NCI-H2196 treated with DMSO at 0.1 percent for 48 hours (cell line): ENCODE data around the gene FOXP4.

ENCODE experiments used
- DNase-seq: peaks from one replicate; lab custom pipeline; 2025; ENCODE audit not compliant: unreplicated experiment; lab: John Stamatoyannopoulos, UW

Gene FOXP4

DNA sequence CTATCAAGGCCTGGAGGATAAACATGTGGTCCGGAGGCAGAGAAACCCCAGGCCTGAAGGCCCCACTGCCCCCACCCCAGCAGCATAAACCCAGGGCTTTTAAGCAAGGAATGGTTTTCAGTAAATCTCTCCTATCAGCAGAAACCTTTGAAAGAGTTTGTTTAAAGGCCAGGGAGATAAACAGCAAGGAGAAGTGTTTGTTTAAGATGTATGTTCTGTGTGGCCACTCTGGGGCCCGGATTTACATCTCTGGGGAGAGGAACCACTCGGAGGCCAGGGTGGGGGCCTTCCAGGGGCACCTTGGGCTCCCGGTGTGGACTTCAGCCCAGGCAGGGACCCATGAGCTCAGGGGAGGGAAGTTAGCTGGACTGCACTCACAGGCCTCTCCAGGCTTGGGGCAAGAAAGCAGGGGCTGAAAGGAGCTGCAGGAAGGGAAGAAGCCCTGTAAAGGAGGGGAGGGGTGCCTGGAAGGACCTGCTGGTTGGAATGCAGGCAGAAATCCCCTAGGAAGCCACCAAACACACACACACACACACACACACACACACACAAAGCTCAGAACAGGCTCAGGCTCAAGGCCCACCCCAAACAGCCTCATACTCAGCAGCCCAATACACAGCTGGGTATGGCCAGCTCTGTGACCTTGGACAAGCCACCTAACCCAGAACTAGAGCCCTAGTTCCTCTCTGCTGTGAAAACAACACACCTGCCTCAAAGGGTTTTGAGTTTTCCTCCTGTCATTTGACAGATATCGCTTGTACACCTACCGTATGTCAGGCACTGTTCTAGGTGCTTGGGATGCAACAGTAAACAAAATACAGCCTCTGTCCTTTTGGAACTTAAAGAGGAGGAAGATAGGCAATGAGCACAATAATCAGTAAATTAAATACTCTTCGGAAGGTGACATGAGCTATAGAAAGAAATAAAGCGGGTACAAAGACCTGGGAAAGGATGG lies 26.2 kb upstream of the FOXP4 start:
- no peak for DNase-seq

DNA sequence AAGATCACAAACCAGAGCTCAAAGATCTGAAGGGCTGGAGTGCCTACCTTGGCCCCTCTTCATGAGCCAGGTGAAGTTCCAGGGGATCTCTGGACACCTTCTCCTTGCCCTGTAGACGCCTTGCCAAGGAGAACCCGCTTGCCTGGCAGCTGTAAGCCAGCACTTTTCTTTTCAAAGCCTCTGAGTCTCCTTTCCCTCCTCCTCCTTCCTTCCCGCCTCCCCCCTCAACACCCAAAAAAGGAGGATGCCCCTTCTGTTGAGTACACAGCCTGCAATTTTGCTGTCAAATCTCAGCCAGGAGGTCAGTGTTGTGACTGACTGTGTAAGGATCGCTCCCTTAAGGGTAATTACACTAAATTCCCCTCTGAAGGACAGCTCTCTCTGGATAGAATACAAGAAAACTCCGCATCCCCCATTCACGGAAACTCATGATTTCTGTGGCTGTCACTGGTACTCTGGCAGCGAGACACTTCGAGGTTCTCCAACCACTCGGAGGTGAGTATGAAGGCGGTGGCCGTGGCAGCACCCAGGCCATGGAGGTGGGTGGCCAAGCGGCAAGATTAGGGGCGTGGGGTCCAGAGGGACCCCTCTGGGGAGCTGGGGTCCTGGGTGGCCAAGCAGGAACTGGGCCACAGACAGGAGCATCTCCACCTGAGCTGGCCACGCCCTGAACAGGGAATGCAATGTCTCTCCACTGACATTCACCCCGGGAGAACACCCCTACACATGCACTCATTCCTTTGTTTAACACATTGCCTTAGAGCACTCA lies 23.2 kb upstream of the FOXP4 start:
- DNase-seq = no peak

DNA sequence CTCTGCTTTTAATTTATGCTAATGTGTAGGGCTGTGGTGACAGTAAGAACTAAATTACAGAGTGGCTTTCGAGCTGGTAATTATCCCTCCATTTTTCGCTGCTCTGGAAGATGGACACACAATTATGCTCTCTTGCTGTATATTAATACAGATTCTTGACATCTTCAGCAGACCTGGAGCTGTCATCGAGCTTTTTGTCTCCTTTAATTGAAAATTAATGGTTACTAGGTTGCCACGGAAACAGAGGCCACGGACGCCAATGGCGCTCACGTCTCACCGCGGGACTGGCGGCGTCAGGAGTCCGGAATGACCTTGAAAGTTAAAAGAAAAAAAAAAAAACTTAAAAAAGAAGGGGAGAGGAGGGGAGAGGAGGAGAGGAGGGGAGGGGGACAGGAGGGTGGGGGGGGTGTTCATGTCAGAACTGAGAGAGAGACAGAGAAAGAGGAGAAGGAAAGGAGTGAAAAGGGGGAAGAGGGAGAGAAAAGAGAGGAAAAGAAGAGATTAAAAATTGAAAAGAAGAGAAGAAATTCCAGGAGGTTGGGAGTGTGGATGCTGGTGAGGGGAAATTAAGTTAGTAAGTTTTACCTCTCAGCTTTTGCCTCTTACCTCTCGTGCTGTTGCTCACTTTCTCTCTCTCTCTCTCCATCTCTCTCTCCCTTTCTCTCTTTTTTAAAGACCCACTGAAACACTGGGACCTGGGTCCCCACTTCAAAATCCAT lies 22.1 kb upstream of the FOXP4 start:
- no peak for DNase-seq

DNA sequence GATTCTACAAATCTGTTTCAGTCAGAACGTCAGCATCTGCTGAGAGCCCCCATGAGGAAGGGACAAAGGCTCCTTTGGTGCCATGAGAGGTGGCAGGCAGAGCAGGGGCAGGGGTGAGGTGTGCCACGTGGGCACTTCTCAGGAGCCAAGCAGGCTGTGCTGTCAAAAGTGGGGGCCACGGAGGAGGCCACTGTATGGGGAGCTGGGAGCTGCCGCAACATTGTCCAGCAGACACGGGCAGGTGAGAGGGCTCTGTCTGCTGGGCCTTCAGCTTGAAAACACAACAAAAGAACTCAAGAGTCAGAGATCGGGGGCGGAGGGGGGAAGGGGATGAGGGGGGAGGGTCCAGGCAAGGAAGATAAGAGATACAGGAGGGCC lies 21.6 kb upstream of the FOXP4 start:
- no peak for DNase-seq

DNA sequence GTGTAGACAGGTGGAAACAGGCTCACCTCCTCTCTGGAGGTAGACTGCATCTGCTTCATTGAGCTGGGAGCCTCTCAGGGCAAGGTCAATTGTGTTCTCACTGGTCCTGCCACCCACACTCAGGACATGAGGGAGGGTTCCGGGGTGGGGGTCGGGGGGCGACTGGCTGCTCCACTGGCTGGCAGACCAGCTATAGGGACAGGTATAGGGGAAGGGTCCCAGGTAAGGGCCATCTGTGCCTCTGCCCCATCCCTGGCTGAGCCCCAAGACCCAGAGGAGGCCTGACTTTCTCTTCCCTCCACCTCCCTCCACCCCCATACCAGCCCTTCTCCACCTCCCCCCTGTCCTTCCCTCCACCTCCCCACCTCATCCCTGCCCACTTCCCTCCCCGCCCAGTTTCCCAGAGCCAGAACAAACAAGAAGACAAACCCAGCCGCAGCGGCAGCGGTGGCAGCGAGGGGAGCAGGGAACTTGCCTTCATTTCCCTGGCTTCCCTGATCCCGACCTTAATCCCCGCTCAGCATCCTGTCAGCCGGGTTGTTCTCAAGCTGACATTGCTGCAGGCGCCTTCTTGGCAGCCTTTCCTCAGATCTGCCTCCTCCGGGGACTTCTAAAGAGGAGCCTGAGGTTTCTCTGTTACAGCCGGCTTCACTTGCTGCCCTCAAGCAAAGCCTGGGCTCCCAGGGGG lies 18.3 kb upstream of the FOXP4 start:
- DNase-seq = no peak

DNA sequence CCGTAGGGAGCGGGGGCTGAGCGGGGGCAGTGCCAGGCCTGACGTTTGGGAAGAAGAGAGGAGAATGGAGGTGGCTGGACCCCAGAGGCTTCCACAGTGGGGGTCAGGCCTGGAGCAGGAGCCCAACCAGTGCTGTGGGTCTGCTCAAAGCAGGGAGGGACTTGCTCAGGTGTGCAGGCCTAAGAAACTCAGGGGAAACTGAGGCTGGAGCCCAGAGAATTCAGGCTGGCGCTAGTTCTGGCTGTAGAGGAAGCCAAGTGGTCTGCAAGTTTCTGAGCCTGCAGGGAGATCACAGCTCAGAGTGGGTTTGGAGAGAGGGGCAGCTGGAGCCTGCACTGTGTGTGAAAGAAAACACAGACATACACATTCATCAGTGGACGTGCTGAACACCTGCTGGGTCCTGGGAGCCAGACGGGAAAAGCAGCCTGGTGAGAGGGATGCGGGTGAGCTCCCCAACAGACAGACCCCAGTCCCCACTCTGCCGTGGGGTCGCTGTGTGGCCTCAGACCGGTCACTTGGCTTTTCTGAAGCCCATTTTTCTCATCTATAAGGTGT lies 17.7 kb upstream of the FOXP4 start:
- DNase-seq = no peak

DNA sequence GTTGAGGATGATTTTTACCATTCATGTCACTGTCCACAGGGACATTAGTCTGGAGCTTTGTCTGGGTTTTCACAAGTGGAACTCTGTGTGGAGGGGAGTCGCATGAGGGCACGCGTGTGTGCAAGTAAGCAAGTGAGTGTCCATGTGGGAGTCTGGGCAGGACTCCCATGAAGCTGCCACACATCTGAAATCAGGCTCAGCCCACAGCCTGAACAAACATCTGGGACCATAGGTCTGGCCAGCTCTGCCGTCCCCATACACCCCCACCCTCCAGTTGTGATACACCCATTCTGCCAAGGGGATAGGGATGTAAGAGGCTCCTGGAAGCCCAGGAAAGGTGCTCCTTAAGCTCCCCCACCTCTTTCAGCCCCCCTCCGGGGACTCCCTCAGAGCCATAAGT lies 17.1 kb upstream of the FOXP4 start:
- no peak for DNase-seq

DNA sequence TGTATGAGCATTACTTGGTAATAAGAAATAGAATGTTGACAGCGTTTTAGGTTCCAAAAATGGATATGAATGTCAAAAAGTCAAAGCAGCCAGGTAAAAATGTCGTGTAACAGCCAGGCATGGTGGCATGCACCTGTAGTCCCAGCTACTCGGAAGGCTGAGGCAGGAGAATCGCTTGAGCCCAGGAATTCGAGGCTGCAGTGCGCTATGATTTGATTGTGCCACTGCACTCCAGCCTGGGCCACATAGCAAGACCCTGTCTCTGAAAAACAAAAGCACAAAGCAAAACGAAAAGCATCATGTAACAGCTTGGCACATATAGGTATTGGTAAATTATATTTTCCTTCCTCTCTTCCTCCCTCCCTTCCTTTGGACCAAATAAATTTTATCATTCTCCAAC lies 16.2 kb upstream of the FOXP4 start:
- no peak for DNase-seq

DNA sequence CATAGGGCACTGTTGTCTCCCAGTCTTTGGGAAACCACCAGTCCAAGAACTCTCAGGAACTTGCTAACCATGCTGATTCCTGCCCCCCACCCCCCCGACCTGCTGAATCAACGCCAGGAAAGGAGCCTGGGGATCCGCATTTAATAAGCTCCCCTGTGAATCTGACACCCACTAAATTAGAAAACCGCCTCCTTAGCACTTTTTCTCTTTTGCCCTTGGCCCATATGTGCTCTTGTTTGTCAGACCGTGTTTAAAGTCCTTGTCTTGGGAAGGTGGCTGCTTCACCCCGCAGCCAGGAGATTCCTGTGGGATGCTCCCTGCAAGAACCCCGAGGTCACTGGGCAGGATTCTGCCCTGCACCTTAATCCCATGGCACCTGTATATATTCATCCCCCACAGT lies 15.7 kb upstream of the FOXP4 start:
- no peak for DNase-seq

DNA sequence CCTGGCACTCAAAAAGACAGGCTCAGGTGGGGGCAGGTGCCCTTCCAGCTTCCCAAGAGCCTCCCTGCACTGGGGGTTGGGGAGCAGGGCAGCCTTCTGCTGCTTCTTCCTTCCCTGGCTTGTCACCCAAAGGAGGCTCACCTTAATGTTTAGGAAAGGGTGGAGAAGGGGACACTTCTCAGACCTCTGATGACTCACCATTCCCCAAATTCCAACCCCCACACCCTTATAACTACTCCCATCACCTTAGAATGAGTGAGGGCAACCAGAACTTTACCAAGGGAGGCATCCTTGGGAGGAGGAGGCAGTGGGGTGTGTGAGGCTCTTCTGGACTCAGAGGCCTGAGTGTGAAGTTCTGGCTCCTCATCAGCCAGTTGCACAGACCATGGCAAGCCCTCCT lies 15.2 kb upstream of the FOXP4 start:
- no peak for DNase-seq

DNA sequence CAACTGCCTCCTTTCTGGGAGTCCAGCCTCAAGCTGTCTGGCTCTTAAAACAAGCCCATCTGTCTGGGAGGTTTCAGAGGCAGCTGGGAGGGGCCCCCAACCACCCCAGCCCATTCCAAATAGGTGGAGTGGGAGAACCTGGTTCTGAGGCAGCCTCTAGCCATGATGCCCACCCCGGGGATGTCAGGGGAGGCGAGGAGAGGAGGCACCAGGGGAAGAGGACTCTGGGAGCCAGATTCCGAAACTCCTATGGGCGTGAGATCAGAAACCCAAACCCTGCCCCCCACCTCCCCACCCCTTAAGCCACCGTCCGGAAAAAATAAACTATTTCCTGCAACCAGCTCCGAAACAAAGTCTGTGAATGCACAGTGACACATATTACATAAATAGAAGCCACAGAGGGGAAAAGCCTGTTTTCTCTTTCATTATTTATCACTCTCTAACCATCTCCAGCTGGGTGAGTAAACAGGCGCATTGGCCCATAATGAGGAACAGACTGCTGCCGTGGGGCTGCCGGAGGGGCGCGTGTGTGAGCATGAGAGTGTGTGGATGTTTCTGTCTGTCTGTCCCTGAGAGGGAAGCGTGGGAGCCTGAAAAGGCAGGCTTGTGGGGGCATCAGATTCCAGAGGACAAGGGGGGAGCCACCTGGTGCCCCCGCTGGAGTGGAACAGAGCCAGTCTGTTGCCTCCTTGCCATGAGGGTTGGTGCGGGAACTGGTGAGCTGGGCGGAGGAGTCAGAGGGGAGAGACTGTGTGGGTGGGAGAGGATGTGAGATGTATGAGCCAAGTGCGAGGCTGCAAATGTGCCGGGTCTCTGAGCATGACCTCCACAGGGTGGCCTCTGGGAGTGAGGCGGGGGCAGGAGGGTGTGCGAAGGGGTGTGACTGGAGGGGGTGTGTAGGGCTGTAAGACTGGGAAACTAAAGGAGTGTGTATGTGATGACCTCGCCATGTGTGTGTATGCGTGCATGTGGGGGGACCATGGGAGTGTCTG lies 14.3 kb upstream of the FOXP4 start:
- DNase-seq = no peak

DNA sequence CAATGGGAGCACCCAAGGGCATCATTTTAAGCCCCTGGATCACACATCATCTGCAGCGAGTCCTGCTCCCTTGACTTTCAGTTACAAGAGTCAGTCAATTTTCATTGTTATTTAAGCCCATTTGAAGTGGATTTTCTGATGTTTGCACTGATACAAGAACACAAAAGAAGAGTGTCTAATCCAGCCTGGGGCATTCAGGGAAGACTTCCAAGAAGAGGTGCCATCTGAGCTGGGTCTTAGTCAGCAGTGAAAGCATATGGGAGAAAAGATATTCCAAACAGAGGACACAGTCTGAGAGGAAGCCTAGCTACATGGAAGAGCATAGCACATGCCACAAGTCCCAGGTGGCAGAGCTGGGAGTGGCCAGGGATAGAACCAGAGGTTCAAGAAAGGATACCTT lies 10.4 kb upstream of the FOXP4 start:
- no peak for DNase-seq

DNA sequence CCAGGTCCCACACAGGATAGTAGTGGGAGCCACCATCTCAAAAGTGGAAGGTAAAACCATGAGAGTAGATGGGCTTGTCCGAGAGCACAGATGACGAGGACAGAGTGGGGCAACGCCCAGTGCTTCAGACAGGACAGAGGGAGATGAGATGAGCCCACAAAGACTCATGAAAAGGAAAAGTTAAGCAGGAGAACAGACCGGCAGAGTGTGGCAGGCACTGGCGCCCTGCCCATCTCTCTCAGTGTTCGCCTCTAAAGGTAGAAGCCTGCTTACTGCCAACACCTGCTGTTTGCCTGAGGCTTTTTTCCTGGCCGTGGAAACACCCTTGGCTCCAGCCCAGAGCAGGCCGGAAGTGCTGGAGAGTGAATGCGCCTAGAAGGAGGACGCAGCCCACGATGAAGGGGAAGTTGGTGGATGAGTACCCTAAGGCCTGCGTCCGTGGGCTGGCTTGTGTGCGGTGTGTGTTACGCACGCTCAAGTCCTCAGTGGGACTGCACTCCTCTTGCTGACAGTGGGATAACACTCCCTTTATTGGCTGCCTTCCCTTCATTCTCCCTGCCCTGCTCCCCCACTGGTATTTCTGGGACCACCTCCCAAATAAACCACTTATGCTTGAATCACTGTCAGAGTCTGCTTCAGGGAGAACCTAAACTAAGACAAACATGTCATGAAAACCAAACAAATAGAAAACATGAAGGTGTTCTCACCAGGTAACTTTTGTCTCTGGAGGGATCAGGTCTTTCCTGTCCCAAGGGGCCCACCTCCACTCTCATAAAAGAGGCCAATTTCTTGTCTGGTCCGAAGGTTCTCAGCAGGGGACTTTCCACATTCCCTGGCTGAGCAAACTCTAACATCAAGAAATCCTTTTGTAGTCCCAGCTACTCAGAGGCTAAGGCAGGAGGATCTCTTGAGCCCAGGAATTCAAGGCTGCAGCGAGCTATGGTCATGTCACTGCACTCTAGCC lies 9.1 kb upstream of the FOXP4 start:
- peak; percentile 91 for DNase-seq

DNA sequence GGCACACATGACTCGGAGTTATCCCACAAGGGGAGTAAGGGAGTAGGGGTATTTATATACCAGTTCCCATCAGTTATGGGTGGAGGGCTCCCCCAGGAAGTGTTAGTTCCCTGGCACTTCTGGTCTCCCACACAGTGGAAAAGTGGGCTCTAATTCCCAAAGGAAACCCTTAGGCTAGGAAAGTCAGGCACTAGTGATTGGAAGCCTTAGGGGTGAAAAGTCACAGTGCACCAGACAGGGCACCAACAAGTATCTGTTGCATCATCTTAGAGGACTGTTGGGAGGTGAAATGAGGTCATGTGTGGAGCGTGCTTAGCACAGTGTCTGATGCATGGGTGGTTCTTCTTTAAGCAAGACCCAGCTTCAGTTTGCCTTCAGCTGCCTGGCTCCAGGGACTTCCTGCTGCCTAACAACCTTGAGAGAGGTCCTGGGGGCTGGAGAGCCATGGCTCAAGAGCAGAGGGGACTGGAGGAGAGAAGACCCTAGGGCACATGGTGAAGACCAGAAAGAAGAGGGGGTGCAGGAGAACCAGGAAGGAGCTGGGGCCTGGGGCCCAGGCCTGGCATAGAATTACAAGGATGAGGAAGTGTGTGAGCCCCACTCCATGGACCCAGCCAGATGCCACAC lies 7.5 kb upstream of the FOXP4 start:
- DNase-seq = no peak

DNA sequence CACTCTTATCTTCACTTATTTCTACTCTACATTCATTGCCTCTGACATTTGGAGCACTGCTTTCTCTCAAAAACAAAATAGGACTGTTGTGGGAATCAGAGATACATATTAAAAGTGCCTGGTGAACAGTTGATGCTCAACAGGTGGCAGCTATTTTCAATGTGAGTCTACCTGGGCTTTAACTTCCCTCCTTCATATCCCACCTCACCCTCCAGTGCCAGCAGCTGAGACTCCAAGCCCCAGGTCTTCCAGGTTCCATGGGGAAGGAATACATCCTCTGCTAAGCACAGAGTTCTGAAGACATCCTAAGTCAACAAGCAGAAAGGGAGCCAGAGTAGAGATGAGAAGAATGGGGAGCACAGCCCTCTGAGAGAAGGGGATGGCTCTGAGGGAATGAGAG lies 7.0 kb upstream of the FOXP4 start:
- no peak for DNase-seq

DNA sequence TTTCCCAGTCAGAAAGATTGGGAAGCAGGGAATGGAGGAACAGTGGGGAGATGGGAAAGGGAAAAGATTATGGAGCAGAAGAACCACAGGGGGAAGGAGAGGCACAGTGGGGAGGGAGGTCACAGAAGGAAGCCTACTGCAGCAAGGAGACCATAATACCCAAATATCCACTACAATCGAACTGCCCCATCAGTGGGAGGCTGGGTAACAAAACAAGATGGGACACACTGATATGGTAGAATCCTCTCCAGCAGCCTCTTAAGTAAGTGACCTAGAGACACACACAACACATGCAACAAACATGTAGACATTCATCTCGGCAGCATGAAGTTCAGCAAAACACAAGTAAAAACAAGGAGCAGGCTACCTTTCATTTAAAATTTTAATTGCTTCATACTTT lies 4.8 kb upstream of the FOXP4 start:
- no peak for DNase-seq

DNA sequence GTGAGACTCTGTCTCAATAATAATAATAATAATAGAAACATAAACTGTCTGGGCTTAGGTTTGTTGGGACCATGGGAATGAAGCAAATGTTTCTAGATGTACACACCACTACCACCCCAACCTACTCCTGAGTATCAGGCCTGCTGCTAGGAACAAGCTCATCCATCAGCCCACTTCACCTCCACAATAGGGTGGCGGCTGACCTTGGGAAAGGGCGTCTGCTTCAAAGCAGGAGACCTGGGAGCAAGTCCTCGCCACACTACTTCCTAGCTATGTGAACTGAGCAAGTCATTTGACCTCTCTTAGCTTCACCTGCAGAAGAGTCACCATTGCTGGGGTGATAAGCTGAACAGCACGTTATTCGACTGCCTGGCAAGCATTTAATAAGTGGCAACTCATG lies 3.1 kb upstream of the FOXP4 start:
- DNase-seq = no peak

DNA sequence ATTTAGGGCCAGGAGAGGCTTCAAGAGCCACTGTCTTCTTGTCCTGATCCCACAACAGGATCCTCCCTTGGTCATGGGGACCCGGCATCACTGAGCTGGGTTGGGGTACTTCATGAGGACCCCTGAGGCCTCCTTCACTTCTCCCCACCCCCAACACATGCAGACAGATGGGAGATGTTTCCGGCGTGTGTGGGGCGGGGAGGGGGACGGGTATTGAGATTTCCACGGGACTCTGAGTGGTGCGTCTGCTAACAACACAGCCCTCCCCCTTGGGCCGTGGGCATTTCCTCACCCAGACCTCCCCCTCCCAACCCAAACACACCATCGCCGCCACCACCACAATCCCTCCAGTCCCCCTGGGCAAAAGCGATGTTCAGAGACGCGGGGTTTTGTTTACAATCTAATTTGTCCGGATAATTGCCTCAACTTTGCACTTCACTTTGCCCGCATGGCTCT lies 906 bp upstream of the FOXP4 start:
- no peak for DNase-seq
